Mesenchymal stem cell (in vitro differentiated cells and primary cell): ENCODE data around the gene OSBPL2.

ENCODE experiments used
- DNase-seq: peaks from one replicate; pipeline ENCODE4 v3.0.0-alpha.2; 2013
- H2AFZ ChIP-seq: one replicate; pipeline ENCODE4 v1.6.1; 2013; ENCODE audit warnings: low read depth, mild to moderate bottlenecking, control low read depth, inconsistent platforms, low read length, moderate library complexity
- H2AK5ac ChIP-seq: 2 replicates; pipeline ENCODE4 v1.6.1; 2013; ENCODE audit warnings: low read length, moderate library complexity, mild to moderate bottlenecking, inconsistent platforms; ENCODE audit not compliant: severe bottlenecking
- H2BK120ac ChIP-seq: one replicate; pipeline ENCODE4 v1.6.1; 2013; ENCODE audit warnings: low read depth, mild to moderate bottlenecking, inconsistent platforms, low read length, moderate library complexity
- H2BK12ac ChIP-seq, 2 experiments: one replicate each; pipeline ENCODE4 v1.6.1; 2013; ENCODE audit warnings: inconsistent platforms in 2 of 2, low read length in 2 of 2, mild to moderate bottlenecking in 2 of 2, moderate library complexity in 2 of 2, control low read depth in 1 of 2
- H2BK15ac ChIP-seq: one replicate; pipeline ENCODE4 v1.6.1; 2013; ENCODE audit warnings: mild to moderate bottlenecking, low read depth, inconsistent platforms; ENCODE audit not compliant: poor library complexity, severe bottlenecking
- H2BK5ac ChIP-seq: 2 replicates; pipeline ENCODE4 v1.6.1; 2013; ENCODE audit warnings: low read depth, mild to moderate bottlenecking, low read length, control low read depth, inconsistent platforms; ENCODE audit not compliant: poor library complexity, severe bottlenecking
- H3K14ac ChIP-seq, 2 experiments: one replicate each; pipeline ENCODE4 v1.6.1; 2013; ENCODE audit warnings: inconsistent platforms in 2 of 2, low read length in 2 of 2, control low read depth in 1 of 2, mild to moderate bottlenecking in 1 of 2, moderate library complexity in 1 of 2
- H3K18ac ChIP-seq, 2 experiments: one replicate each; pipeline ENCODE4 v1.6.1; 2013; ENCODE audit warnings: inconsistent platforms in 2 of 2, low read length in 2 of 2, control low read depth in 1 of 2, low read depth in 1 of 2, mild to moderate bottlenecking in 1 of 2
- H3K23ac ChIP-seq, 2 experiments: one replicate each; pipeline ENCODE4 v1.6.1; 2013; ENCODE audit warnings: inconsistent platforms in 2 of 2, low read length in 2 of 2, mild to moderate bottlenecking in 2 of 2, moderate library complexity in 2 of 2, control low read depth in 1 of 2
- H3K27ac ChIP-seq: 2 replicates; pipeline ENCODE4 v1.5.1; 2013; ENCODE audit warnings: mild to moderate bottlenecking, moderate library complexity, low read length, control low read depth, inconsistent platforms; ENCODE audit not compliant: poor library complexity, severe bottlenecking
- H3K27me3 ChIP-seq, 2 experiments: 2 replicates each; pipeline versions ENCODE4 v1.6.1 to v1.7.0; 2013; ENCODE audit warnings: low read length in 2 of 2, mild to moderate bottlenecking in 2 of 2, moderate library complexity in 2 of 2, control low read depth in 1 of 2, inconsistent platforms in 1 of 2; ENCODE audit not compliant: control insufficient read depth in 1 of 2, insufficient read depth in 1 of 2
- H3K36me3 ChIP-seq, 2 experiments: 2 replicates each; pipeline versions ENCODE4 v1.6.1 to v1.7.0; 2013; ENCODE audit warnings: low read length in 2 of 2, control low read depth in 1 of 2, inconsistent platforms in 1 of 2, low read depth in 1 of 2, mild to moderate bottlenecking in 1 of 2; ENCODE audit not compliant: insufficient read depth in 2 of 2, control insufficient read depth in 1 of 2
- H3K4ac ChIP-seq, 2 experiments: one replicate each; pipeline ENCODE4 v1.6.1; 2013; ENCODE audit warnings: inconsistent platforms in 2 of 2, low read length in 2 of 2, mild to moderate bottlenecking in 2 of 2, moderate library complexity in 2 of 2, control low read depth in 1 of 2, low read depth in 1 of 2
- H3K4me1 ChIP-seq: 2 replicates; pipeline ENCODE4 v1.6.1; 2013; ENCODE audit warnings: low read depth, low read length, control low read depth; ENCODE audit not compliant: control insufficient read depth, insufficient read depth
- H3K4me2 ChIP-seq: 2 replicates; pipeline ENCODE4 v1.6.1; 2013; ENCODE audit warnings: low read length, mild to moderate bottlenecking, inconsistent platforms; ENCODE audit not compliant: poor library complexity, severe bottlenecking
- H3K4me3 ChIP-seq, 2 experiments: 2 replicates each; pipeline versions ENCODE4 v1.5.1 to v1.7.0; 2013; ENCODE audit warnings: low read length in 2 of 2, mild to moderate bottlenecking in 2 of 2, control low read depth in 1 of 2, low read depth in 1 of 2; ENCODE audit not compliant: insufficient read depth in 1 of 2
- H3K79me1 ChIP-seq: replicated peaks from 2 replicates; pipeline ENCODE4 v1.6.1; 2013; ENCODE audit warnings: mild to moderate bottlenecking, control low read depth, low read length, inconsistent platforms; ENCODE audit not compliant: poor library complexity, severe bottlenecking
- H3K9ac ChIP-seq: 2 replicates; pipeline ENCODE4 v1.7.0; 2013; ENCODE audit warnings: mild to moderate bottlenecking, low read length, moderate library complexity
- H3K9me3 ChIP-seq: 2 replicates; pipeline ENCODE4 v1.7.0; 2013; ENCODE audit warnings: mild to moderate bottlenecking, low read length; ENCODE audit not compliant: control insufficient read depth
- H4K8ac ChIP-seq: one replicate; pipeline ENCODE4 v1.6.1; 2013; ENCODE audit warnings: inconsistent platforms, mild to moderate bottlenecking, low read length, moderate library complexity
- H4K91ac ChIP-seq: one replicate; pipeline ENCODE4 v1.6.1; 2013; ENCODE audit warnings: mild to moderate bottlenecking, low read length, inconsistent platforms
- WGBS: methylation state at CpG from one replicate; pipeline ENCODE4 v1.1.7; 2013; ENCODE audit warnings: mixed read lengths; 5-methylcytosine and 5-hydroxymethylcytosine counted together

The OSBPL2 gene

DNA sequence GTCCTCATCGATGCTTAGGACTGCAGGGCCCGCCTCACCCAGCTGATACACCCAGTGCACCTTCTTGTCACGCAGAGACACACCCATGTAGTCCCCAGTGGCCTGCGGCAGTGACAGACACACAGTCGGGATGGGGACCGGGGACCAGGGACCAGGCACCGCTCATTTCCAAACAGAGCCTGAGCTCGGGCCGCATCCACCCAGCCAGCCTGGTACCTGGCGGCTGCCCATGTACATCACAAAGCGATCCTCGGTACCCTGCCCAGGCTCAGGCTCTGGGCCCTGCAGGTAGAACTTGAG lies 76.0 kb downstream of the OSBPL2 start:
- Histone ChIP-seq H3K9me3 (no peaks in the 10 kb centered on the region), H2BK120ac (no peak overlapping the region), H3K14ac (no peak overlapping the region), H3K27ac (no peak overlapping the region), H2AK5ac (no peak overlapping the region), H2BK5ac (no peak overlapping the region), H3K4me2 (no peak overlapping the region), H3K27me3 (no peaks in the 10 kb centered on the region), H2BK15ac (no peak overlapping the region), H2AFZ (no peak overlapping the region), H4K91ac (no peak overlapping the region), H3K4me1 (peaks cover 7% of the 10 kb centered on the region), H3K18ac (no peak overlapping the region), H3K4ac (no peak overlapping the region), H3K36me3 (peaks cover 35 to 95% of the 10 kb centered on the region in 2 experiments), H3K23ac (no peak overlapping the region), H3K4me3 (no peak overlapping the region), H3K9ac (no peak overlapping the region), H4K8ac (peak overlapping the region; percentile 31), H3K79me1 (peaks cover 29% of the 10 kb centered on the region), H2BK12ac (no peak overlapping the region)
- 96% methylated on average over 12 of the region's 12 CpGs for WGBS
- no peak for DNase-seq

DNA sequence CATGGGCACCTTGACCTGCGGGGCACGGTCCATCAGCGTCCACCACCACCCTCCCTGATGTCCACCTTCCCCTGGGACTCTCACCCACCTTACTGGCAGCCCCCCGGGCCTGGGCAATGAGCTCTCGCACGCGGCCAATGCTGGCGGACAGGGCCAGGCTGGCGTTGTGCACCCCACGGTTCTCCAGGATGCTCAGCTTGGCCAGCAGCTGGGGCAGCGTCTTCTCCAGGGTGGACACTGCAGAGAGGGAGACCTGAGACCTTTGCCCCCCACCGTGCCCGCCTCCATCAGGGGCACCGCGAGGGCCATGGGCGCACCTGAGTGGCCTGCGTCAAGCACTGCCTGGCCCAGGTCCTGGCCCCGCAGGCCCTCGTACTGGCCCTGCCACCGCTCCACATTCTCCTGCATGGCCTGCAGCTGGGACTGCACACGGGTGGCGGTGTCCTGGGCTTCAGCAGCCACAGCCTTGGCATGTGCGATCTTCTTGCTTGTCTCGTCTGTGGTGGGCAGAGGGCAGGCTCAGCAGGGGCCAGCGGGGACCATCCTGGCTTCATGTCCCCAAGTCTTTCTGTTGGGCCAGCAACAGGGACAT lies 76.5 kb downstream of the OSBPL2 start:
- Histone ChIP-seq H3K27ac (no peak overlapping the region), H2AK5ac (no peak overlapping the region), H3K23ac (no peak overlapping the region), H3K14ac (no peak overlapping the region), H3K18ac (no peak overlapping the region), H4K91ac (no peak overlapping the region), H3K36me3 (peaks cover 35 to 95% of the 10 kb centered on the region in 2 experiments), H2AFZ (no peak overlapping the region), H2BK12ac (no peak overlapping the region), H2BK120ac (no peak overlapping the region), H2BK5ac (no peak overlapping the region), H3K4me3 (peak overlapping the region in 1 of 2 experiments; percentile 19), H3K4me1 (peaks cover 6% of the 10 kb centered on the region), H2BK15ac (no peak overlapping the region), H4K8ac (no peak overlapping the region), H3K4me2 (no peak overlapping the region), H3K9ac (no peak overlapping the region), H3K27me3 (no peaks in the 10 kb centered on the region), H3K4ac (no peak overlapping the region), H3K79me1 (peaks cover 32% of the 10 kb centered on the region), H3K9me3 (no peaks in the 10 kb centered on the region)
- WGBS = 96% methylated on average over 25 of the region's 25 CpGs
- DNase-seq = no peak

DNA sequence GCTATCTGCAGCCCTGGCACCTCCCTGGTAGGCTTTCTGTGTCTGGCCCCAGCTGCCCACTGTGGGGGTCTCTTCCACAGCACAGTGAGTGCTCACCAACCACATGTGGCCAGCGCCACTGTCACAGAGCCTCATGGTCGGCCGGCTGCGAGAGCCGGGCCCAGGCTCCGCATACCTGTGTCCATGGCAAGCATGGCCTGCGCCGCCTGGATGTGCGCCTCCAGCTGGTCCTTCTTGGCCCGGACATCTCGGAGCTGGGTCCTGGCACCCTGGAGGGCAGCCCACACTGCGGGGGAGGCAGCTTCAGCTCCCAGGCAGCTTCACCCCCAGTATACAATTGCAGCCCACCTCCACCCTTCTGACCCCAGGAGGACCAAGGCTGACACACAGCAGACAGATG lies 77.5 kb downstream of the OSBPL2 start:
- Histone ChIP-seq H3K14ac (no peak overlapping the region), H3K27ac (no peak overlapping the region), H3K9me3 (no peaks in the 10 kb centered on the region), H3K4ac (no peak overlapping the region), H3K23ac (no peak overlapping the region), H3K18ac (no peak overlapping the region), H2BK5ac (no peak overlapping the region), H2BK15ac (no peak overlapping the region), H4K91ac (no peak overlapping the region), H3K9ac (no peak overlapping the region), H2BK120ac (no peak overlapping the region), H3K27me3 (no peaks in the 10 kb centered on the region), H2AK5ac (no peak overlapping the region), H4K8ac (no peak overlapping the region), H3K4me1 (peaks cover 7% of the 10 kb centered on the region), H3K4me3 (no peak overlapping the region), H3K36me3 (peaks cover 33 to 91% of the 10 kb centered on the region in 2 experiments), H3K4me2 (no peak overlapping the region), H3K79me1 (peaks cover 36% of the 10 kb centered on the region), H2BK12ac (no peak overlapping the region), H2AFZ (no peak overlapping the region)
- 98% methylated on average over 12 of the region's 12 CpGs for WGBS
- DNase-seq = no peak

DNA sequence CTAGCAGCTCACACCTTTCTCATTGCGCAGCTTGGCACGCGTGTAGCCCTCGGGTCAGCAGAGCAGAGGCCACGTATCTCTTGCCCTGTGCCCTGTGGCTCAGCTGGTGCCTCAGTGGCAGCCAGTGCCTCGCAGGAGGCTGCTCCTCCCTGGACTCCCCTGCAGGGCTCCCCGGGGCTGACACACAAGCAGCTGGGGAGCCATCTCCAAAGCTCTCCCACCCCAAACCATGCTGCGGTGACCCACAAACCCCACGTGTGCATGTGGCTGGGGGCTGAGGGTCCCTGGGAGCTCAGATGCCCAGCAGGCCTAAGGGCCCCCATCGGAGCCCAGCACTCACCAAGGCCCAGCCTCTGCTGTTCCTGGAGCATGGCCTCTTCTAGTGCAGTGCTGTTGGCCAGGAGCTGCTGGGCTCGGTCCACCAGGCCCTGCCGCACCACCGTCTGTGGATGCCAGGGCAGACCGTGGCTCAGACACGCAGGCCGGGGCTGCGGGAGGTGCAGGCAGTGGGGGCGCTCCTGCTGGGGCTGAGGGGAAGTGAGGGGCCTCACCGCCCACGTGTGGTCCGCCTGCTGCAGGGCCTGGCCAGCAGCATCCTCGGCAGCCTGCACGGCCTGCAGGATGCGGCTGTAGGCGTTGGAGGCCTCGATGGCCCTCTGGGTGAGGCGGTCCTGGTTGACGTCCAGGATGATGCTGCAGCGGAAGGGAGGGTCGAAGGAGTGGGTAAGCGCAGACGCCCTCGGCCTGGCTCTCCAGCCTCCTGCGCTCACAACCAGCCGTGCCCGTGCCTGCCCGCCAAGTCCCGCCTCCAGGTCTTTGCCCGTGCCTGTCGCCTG lies 78.2 kb downstream of the OSBPL2 start:
- Histone ChIP-seq H2BK5ac (no peak overlapping the region), H4K91ac (no peak overlapping the region), H3K18ac (no peak overlapping the region), H3K27ac (peak overlapping the region; percentile 5), H4K8ac (no peak overlapping the region), H3K9ac (no peak overlapping the region), H3K79me1 (peaks cover 34% of the 10 kb centered on the region), H2AFZ (no peak overlapping the region), H2BK120ac (no peak overlapping the region), H2BK15ac (no peak overlapping the region), H3K14ac (no peak overlapping the region), H3K23ac (no peak overlapping the region), H3K4ac (no peak overlapping the region), H3K36me3 (peaks cover 30 to 91% of the 10 kb centered on the region in 2 experiments), H3K4me3 (no peak overlapping the region), H3K9me3 (no peaks in the 10 kb centered on the region), H2AK5ac (no peak overlapping the region), H3K4me1 (peaks cover 7% of the 10 kb centered on the region), H3K27me3 (no peaks in the 10 kb centered on the region), H3K4me2 (no peak overlapping the region), H2BK12ac (no peak overlapping the region)
- WGBS = 96% methylated on average over 40 of the region's 40 CpGs
- no peak for DNase-seq
